Measurements from ENCODE around the gene ITLN2.

DNA sequence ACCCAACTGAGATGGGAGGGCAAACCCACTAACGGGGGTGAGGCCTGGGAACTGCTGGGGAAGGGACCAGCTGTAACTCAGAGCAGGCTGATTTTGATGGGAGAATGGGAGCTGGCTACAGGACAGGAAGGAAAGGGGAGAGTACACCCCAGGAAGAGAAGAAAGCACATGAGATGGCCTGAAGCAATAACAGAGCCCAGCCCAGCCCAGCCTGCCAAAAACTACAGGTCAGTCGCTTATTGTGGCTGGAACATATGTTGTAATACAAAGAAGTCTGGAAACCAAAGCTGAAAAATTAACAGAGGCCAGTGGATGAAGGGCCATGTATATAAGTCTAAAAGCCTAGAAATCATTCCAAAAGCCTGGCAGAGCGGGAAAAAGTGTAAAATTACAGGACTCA, 1.6 kb downstream of the ITLN2 start:
- TF ChIP-seq POLR2AphosphoS5 (IDR thresholded peaks at IDR 0.05; ENCODE audit: borderline replicate concordance, low read depth, low read length) (no peak), EZH2 (IDR thresholded peaks at IDR 0.05) (no peak), FOXP2 (optimal IDR thresholded peaks at IDR 0.05; ENCODE audit: control extremely low read depth, extremely low read length, insufficient read depth) (no peak)

Measured in SK-N-MC (cell line).